ENCODE results near the gene OR2G3. TPM values are rescaled to one million over a fixed set of nuclear protein-coding genes. Genes with fewer than 3 reads are reported as not detected.

Gene OR2G3
- not detected for total RNA-seq
- polyA plus RNA-seq, result not detected

DNA sequence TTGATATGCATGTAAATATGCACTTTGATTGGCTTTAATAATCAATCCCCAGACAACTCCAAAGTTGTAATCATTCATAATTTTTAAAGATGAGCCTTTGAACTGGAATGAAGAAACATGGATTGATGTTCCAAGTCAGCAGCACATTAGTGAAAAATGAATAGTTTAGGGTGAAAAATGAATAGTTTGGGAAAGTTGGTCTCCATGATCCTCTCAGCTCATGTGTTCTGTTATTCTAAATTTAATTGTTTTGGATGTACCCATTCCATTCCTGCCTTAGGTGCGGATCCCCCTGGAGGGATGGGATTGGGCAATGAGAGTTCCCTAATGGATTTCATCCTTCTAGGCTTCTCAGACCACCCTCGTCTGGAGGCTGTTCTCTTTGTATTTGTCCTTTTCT is at the start of gene OR2G3:
TSS of gene OR2G3 (plus strand) at position 301 of the 400 bp plus-strand sequence. CDS start at position 301, 0 bp downstream.
- Mint-ChIP-seq H3K4me1 (no peaks in the 10 kb centered on the region), H3K4me3 (no peak within 1 kb of the TSS), H3K36me3 (no peaks in the 10 kb centered on the region), H3K9me3 (peaks cover 0 to 3% (median 0%) of the 10 kb centered on the region in 7 donors), H3K27ac (no peak within 1 kb of the TSS), H3K27me3 (no peaks in the 10 kb centered on the region)
- Histone ChIP-seq H3K4me1 (ENCODE audit: control insufficient read depth, insufficient read depth, low read length, poor library complexity, severe bottlenecking) (no peaks in the 10 kb centered on the region), H3K36me3 (ENCODE audit: control insufficient read depth, insufficient read depth, low read length) (no peaks in the 10 kb centered on the region), H3K27ac (ENCODE audit: insufficient read depth, low read length, poor library complexity, severe bottlenecking) (no peak within 1 kb of the TSS), H3K4me3 (ENCODE audit: low read depth, low read length) (no peak within 1 kb of the TSS), H3K9me3 (ENCODE audit: control insufficient read depth in 2 of 2, low read length in 2 of 2) (no peaks in the 10 kb centered on the region), H3K27me3 (ENCODE audit: control insufficient read depth, insufficient read depth, low read length) (peaks cover 2% of the 10 kb centered on the region)
- DNase-seq (no peak), ATAC-seq (ENCODE audit: low read depth in 2 of 2) (no peak)

DNA sequence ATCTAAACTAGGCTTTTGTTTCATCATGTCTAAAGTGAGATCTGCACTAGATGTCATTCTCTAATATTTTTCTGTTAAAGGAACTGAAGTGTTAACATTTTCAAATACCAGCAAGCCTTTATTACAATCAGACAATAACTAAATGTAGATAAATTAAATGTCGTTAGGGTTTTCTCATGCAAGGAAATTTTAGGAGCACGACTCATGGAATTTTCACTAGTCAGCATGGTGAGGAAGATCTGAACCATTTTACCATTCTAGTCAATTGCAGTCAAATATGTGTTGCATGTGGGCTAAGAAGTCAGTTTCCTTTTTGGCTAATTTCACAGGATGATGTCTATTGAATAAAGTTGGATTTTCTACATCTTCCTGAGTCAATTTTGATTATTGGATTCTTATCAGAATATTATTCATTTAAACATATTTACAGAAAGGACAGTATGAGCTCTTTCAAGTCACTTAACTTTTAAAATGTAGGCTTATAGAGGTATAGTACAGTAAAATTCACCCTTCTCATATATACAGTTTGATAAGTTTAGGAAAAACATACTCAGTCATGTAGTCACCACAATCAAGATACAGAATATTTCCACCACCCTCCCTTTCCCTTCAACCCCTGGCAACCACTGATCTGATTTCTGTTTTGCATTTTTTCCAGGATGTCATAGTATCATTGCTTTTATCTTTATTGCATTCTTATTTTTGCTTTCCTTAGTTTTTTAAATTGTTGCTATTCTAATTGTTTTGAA is 47.3 kb upstream of the OR2G3 start:
- Histone ChIP-seq H3K4me1 (ENCODE audit: control insufficient read depth, insufficient read depth, low read length, poor library complexity, severe bottlenecking) (no peaks in the 10 kb centered on the region), H3K9me3 (ENCODE audit: control insufficient read depth in 2 of 2, low read length in 2 of 2) (no peaks in the 10 kb centered on the region), H3K27ac (ENCODE audit: insufficient read depth, low read length, poor library complexity, severe bottlenecking) (no peak overlapping the region), H3K27me3 (ENCODE audit: control insufficient read depth, insufficient read depth, low read length) (no peaks in the 10 kb centered on the region), H3K36me3 (ENCODE audit: control insufficient read depth, insufficient read depth, low read length) (no peaks in the 10 kb centered on the region), H3K4me3 (ENCODE audit: low read depth, low read length) (no peak overlapping the region)
- Mint-ChIP-seq H3K36me3 (no peaks in the 10 kb centered on the region), H3K9me3 (peaks cover 0 to 1% (median 0%) of the 10 kb centered on the region in 7 donors), H3K4me3 (no peak overlapping the region), H3K4me1 (no peaks in the 10 kb centered on the region), H3K27ac (no peak overlapping the region), H3K27me3 (no peaks in the 10 kb centered on the region)
- no peak for DNase-seq
- ATAC-seq (ENCODE audit: low read depth in 2 of 2), result no peak

- Histone ChIP-seq H3K4me3 (ENCODE audit: low read depth, low read length) (no peak overlapping the region), H3K36me3 (ENCODE audit: control insufficient read depth, insufficient read depth, low read length) (no peaks in the 10 kb centered on the region), H3K9me3 (ENCODE audit: control insufficient read depth in 2 of 2, low read length in 2 of 2) (no peaks in the 10 kb centered on the region), H3K27ac (ENCODE audit: insufficient read depth, low read length, poor library complexity, severe bottlenecking) (no peak overlapping the region), H3K4me1 (ENCODE audit: control insufficient read depth, insufficient read depth, low read length, poor library complexity, severe bottlenecking) (no peaks in the 10 kb centered on the region), H3K27me3 (ENCODE audit: control insufficient read depth, insufficient read depth, low read length) (no peaks in the 10 kb centered on the region)
- H3K27me3 Mint-ChIP-seq, result no peaks in the 10 kb centered on the region
- H3K27ac Mint-ChIP-seq, result no peak overlapping the region
- H3K4me1 Mint-ChIP-seq, result no peaks in the 10 kb centered on the region
- H3K4me3 Mint-ChIP-seq, result no peak overlapping the region
- no peaks in the 10 kb centered on the region for H3K9me3 Mint-ChIP-seq
- no peaks in the 10 kb centered on the region for H3K36me3 Mint-ChIP-seq
- DNase-seq (no peak), ATAC-seq (ENCODE audit: low read depth in 2 of 2) (no peak)
Measured at GRCh38 chr1:247561711-247562110, 43.7 kb upstream of the OR2G3 start.

DNA sequence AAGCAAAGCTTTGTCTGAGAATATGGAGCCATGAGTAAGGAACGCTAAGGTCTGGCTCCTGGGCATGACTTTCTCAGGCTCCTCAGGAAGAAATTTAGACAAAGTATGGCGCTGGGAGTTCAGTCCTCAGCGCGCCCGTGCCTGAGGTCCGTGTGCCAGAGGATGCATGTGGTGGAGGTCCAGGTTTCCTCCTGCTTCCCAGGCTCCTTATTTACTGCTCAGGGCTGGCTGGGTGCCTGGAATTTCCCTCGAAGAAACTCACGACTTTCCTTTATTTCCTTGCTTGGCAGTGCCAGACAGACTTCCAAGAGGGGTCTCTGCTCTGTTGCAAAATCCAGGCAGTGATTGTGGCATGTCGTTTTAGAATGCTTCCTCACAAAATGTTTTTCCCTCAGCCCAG is 43.2 kb upstream of the OR2G3 start:
- Histone ChIP-seq H3K9me3 (ENCODE audit: control insufficient read depth in 2 of 2, low read length in 2 of 2) (no peaks in the 10 kb centered on the region), H3K27ac (ENCODE audit: insufficient read depth, low read length, poor library complexity, severe bottlenecking) (no peak overlapping the region), H3K27me3 (ENCODE audit: control insufficient read depth, insufficient read depth, low read length) (no peaks in the 10 kb centered on the region), H3K4me1 (ENCODE audit: control insufficient read depth, insufficient read depth, low read length, poor library complexity, severe bottlenecking) (no peaks in the 10 kb centered on the region), H3K36me3 (ENCODE audit: control insufficient read depth, insufficient read depth, low read length) (no peaks in the 10 kb centered on the region), H3K4me3 (ENCODE audit: low read depth, low read length) (no peak overlapping the region)
- Mint-ChIP-seq H3K36me3 (no peaks in the 10 kb centered on the region), H3K27me3 (no peaks in the 10 kb centered on the region), H3K4me1 (no peaks in the 10 kb centered on the region), H3K4me3 (no peak overlapping the region), H3K9me3 (no peaks in the 10 kb centered on the region), H3K27ac (no peak overlapping the region)
- DNase-seq (no peak), ATAC-seq (ENCODE audit: low read depth in 2 of 2) (no peak)

- DNase-seq, result no peak
- Mint-ChIP-seq H3K27ac (no peak overlapping the region), H3K27me3 (peaks cover 4% of the 10 kb centered on the region), H3K9me3 (peaks cover 4 to 20% (median 5%) of the 10 kb centered on the region in 7 donors), H3K4me3 (no peak overlapping the region), H3K4me1 (no peaks in the 10 kb centered on the region), H3K36me3 (no peaks in the 10 kb centered on the region)
- H3K4me3 ChIP-seq (ENCODE audit: low read depth, low read length), result no peak overlapping the region
- H3K4me1 ChIP-seq (ENCODE audit: control insufficient read depth, insufficient read depth, low read length, poor library complexity, severe bottlenecking), result no peaks in the 10 kb centered on the region
- H3K27me3 ChIP-seq (ENCODE audit: control insufficient read depth, insufficient read depth, low read length), result no peaks in the 10 kb centered on the region
- H3K27ac ChIP-seq (ENCODE audit: insufficient read depth, low read length, poor library complexity, severe bottlenecking), result no peak overlapping the region
- no peak for ATAC-seq (ENCODE audit: low read depth in 2 of 2)
- no peaks in the 10 kb centered on the region for H3K9me3 ChIP-seq (ENCODE audit: control insufficient read depth in 2 of 2, low read length in 2 of 2)
- H3K36me3 ChIP-seq (ENCODE audit: control insufficient read depth, insufficient read depth, low read length), result no peaks in the 10 kb centered on the region
Measured at GRCh38 chr1:247574236-247574635, 31.1 kb upstream of the OR2G3 start.

DNA sequence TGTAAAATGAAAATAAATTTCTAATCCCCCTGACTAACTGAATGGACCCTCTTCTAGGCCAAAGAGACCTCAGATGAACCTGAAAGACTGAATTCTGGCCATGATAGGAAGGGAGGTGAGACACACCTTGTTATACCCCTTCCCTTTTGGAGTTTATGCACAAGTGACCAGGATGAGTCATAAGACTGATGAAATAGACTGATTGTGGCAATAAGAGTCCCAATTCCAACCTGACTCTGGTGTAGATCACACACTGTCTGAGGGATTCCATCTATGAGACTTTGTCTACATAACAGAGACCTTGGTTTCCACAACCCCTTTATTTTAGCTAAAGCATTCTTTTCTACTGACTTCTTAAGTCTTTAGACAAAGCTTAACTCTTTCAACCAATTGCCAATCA is 30.7 kb upstream of the OR2G3 start:
- Mint-ChIP-seq H3K4me1 (no peaks in the 10 kb centered on the region), H3K4me3 (no peak overlapping the region), H3K36me3 (no peaks in the 10 kb centered on the region), H3K9me3 (peaks cover 0 to 19% (median 5%) of the 10 kb centered on the region in 7 donors), H3K27ac (no peak overlapping the region), H3K27me3 (peaks cover 4% of the 10 kb centered on the region)
- ATAC-seq (ENCODE audit: low read depth in 2 of 2) (no peak), DNase-seq (no peak)
- no peaks in the 10 kb centered on the region for H3K36me3 ChIP-seq (ENCODE audit: control insufficient read depth, insufficient read depth, low read length)
- H3K4me3 ChIP-seq (ENCODE audit: low read depth, low read length), result no peak overlapping the region
- no peak overlapping the region for H3K27ac ChIP-seq (ENCODE audit: insufficient read depth, low read length, poor library complexity, severe bottlenecking)
- no peaks in the 10 kb centered on the region for H3K9me3 ChIP-seq (ENCODE audit: control insufficient read depth in 2 of 2, low read length in 2 of 2)
- H3K27me3 ChIP-seq (ENCODE audit: control insufficient read depth, insufficient read depth, low read length), result no peaks in the 10 kb centered on the region
- H3K4me1 ChIP-seq (ENCODE audit: control insufficient read depth, insufficient read depth, low read length, poor library complexity, severe bottlenecking), result no peaks in the 10 kb centered on the region

GRCh38 chr1:247576514-247576913 is 28.9 kb upstream of the OR2G3 start:
- Mint-ChIP-seq H3K36me3 (no peaks in the 10 kb centered on the region), H3K4me1 (no peaks in the 10 kb centered on the region), H3K27ac (no peak overlapping the region), H3K27me3 (peaks cover 4% of the 10 kb centered on the region), H3K9me3 (peaks cover 0 to 5% (median 0%) of the 10 kb centered on the region in 7 donors), H3K4me3 (no peak overlapping the region)
- Histone ChIP-seq H3K4me1 (ENCODE audit: control insufficient read depth, insufficient read depth, low read length, poor library complexity, severe bottlenecking) (no peaks in the 10 kb centered on the region), H3K36me3 (ENCODE audit: control insufficient read depth, insufficient read depth, low read length) (no peaks in the 10 kb centered on the region), H3K27me3 (ENCODE audit: control insufficient read depth, insufficient read depth, low read length) (no peaks in the 10 kb centered on the region), H3K27ac (ENCODE audit: insufficient read depth, low read length, poor library complexity, severe bottlenecking) (no peak overlapping the region), H3K4me3 (ENCODE audit: low read depth, low read length) (no peak overlapping the region), H3K9me3 (ENCODE audit: control insufficient read depth in 2 of 2, low read length in 2 of 2) (no peaks in the 10 kb centered on the region)
- ATAC-seq (ENCODE audit: low read depth in 2 of 2) (no peak), DNase-seq (peak in 1 of 3 donors; percentile 17)

- H3K27ac Mint-ChIP-seq, result no peak overlapping the region
- DNase-seq, result no peak
- no peaks in the 10 kb centered on the region for H3K4me1 Mint-ChIP-seq
- peaks cover 4% of the 10 kb centered on the region for H3K27me3 Mint-ChIP-seq
- Histone ChIP-seq H3K36me3 (ENCODE audit: control insufficient read depth, insufficient read depth, low read length) (no peaks in the 10 kb centered on the region), H3K27me3 (ENCODE audit: control insufficient read depth, insufficient read depth, low read length) (no peaks in the 10 kb centered on the region), H3K27ac (ENCODE audit: insufficient read depth, low read length, poor library complexity, severe bottlenecking) (no peak overlapping the region), H3K4me1 (ENCODE audit: control insufficient read depth, insufficient read depth, low read length, poor library complexity, severe bottlenecking) (no peaks in the 10 kb centered on the region), H3K9me3 (ENCODE audit: control insufficient read depth in 2 of 2, low read length in 2 of 2) (no peaks in the 10 kb centered on the region), H3K4me3 (ENCODE audit: low read depth, low read length) (no peak overlapping the region)
- peaks cover 0 to 1% (median 0%) of the 10 kb centered on the region in 7 donors for H3K9me3 Mint-ChIP-seq
- H3K36me3 Mint-ChIP-seq, result no peaks in the 10 kb centered on the region
- no peak for ATAC-seq (ENCODE audit: low read depth in 2 of 2)
- no peak overlapping the region for H3K4me3 Mint-ChIP-seq
Measured at GRCh38 chr1:247578946-247579460, 26.4 kb upstream of the OR2G3 start.

Measured in CD4-positive, CD25-positive, alpha-beta regulatory T cell (primary cell).